OCI-M2 (cell line): ENCODE measurements around the gene MTRFR.
"Not testable (repeated sequence)": the region's sequence is repeated elsewhere in the genome, so short reads cannot be mapped to it uniquely, and the experiment has no call there.

Experiments used
- DNase-seq: peaks from one replicate; lab custom pipeline; 2025; ENCODE audit not compliant: unreplicated experiment; lab: John Stamatoyannopoulos, UW

Gene MTRFR

DNA sequence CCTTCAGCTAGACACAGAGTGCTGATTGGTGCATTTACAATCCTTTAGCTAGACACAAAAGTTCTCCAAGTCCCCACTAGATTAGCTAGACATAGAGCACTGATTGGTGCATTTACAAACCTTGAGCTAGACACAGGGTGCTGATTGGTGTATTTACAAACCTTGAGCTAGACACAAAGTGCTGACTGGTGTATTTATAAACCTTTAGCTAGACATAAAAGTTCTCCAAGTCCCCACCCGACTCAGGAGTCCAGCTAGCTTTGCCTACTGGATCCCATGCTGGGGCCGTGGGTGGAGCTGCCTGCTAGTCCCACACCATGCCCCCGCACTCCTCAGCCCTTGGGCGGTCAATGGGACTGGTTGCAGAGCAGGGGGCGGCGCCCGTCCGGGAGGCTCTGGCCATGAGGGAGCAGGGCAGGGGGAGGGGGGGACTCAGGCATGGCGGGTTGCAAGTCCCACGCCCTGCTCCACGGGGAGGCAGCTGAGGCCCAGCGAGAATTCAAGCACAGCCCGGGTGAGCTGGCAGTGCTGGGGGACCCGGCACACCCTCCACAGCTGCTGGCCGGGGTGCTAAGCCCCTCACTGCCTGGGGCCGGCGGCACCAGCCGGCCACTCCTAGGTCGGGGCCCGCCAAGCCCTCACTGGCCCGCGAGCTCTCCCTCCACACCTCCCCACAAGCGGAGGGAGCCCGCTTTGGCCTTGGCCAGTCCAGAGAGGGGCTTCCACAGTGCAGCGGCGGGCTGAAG is 15.9 kb downstream of the MTRFR start:
- DNase-seq, result not testable (repeated sequence)

GRCh38 chr12:123250471-123251383 is 17.5 kb downstream of the MTRFR start:
- no peak for DNase-seq

DNA sequence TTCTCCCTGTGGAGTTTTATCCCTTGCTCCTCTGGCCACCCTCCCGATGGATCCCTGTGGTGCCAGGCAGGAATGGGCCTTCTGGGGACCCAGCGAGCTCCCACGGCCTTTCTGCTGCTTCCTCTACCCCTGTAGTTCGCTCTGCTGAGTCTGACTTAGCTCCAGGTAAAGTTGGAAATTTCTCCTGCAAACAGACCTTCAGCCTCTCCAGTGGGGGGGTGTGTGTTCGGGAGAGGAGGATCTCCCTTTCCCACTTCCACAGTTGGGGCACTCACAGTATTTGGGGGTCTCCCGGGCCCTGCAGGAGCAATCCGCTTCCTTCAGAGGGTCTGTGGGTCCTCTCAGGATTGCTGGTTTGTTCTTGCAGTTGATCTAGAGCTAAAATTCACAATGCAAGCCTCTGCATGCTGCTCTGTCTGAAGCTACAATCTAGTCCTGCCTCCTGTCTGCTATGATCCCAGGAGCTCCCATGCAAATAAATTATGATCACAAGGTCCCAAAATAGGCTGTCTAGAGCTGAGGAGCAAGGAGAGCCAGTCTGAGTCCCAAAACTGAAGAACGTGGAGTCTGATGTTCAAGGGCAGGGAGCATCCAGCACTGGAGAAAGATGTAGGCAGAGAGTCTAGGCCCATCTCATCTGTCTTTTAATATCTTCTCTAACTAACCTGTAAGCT is 18.3 kb downstream of the MTRFR start:
- DNase-seq, result no peak

GRCh38 chr12:123252365-123252764 is 19.1 kb downstream of the MTRFR start:
- DNase-seq, result not testable (repeated sequence)

DNA sequence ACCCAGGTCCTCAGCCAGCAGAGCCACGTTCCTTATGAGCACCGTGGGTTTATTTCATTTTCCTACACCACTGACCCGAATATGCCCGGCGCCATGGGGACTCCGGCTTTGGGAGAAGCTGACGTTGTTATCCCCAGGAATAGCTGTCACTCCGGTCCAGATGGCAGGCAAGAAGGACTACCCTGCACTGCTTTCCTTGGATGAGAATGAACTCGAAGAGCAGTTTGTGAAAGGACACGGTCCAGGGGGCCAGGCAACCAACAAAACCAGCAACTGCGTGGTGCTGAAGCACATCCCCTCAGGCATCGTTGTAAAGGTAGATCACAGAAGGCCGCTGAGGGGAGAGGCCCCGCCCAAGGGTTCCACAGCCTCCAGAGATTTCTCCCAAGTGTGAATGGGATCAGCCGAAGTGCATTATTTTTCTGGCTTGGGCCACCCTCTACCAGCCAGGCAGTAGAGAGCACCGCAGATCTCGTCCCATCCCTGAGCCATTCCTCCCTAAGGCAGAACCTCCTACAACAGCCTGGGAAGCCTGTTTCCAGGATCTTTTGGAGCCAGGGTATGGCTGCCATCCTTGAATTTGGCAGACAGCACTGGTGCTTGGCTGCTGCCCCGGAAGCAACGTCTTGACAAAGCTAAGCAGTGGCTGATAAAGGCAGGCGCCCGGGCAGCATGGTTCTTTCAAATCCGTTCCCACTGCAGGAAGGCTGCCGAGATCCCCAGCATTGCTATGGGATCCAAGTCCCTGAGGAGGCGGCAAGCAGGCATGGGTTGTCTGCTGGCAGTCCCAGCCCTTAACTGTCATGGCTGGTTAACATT is 20.6 kb downstream of the MTRFR start:
- no peak for DNase-seq

GRCh38 chr12:123254853-123255446 is 21.7 kb downstream of the MTRFR start:
- no peak for DNase-seq

DNA sequence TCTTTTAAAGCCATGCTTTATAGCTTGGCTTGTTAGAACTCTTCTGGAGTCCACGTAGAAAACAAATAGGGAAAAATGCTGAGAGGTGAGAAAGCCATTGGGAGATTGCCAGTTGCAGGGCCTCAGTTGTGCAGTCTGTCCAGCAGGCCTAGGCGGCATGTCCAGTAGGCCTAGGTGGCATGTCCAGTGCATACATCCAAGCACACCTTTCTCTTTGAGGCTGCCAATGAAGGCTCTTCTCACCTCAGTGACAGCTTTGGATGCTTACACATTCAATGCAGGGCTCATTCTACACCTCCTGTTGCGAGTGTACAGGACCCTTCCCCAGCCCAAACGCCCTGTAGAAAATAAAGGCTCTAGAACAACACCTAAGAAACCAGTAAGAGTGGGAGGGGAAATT is 25.4 kb downstream of the MTRFR start:
- no peak for DNase-seq

DNA sequence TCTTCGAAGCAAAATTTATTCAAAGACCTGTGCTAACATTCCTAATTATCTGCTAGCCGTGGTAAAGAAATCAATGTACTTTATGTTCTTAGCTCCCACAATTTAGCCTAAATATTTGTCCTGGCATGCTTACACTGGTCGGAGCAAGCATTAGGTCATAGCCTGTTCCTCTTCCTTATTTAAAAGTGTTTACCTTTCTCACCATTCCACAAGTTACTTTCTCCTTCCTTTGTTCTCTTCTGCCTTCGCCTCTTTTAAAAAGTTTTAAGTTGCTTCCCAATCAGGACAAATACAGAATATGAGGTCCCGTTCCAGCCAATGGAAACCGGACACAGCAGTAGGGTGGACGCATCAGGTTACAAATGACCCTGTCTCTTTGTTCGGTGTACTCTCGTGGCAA is 26.8 kb downstream of the MTRFR start:
- DNase-seq, result no peak

- no peak for DNase-seq
Measured at GRCh38 chr12:123261196-123261595, 28.0 kb downstream of the MTRFR start.

DNA sequence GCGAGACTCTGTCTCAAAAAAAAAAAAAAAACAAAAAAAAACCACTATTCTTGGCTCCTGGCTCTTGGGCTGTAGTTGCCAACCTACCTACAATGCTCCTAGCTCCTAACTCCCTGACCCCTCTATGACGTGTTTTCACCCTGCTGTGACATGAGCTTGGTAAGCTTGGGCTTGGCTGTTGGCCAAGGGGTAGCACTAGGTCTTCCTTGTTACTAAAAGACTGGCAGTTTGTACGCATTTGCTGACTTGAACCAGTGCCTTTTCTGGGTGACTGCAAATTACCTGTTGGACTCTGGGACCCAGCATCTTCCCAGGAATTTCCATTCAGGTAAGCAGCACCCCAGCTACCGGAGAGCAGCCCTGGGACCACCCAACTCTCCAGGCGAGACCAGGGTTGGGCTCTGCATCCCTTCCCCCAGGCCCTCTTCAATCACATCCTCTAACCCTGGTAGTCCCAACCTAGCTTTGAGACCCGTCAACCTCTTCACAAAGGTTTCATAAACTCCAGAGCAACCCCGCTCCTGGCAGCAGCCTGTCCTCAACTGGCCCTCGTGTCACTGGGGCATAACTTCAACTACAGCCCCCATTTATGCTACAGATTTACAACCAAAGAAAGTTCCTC is 30.1 kb downstream of the MTRFR start:
- no peak for DNase-seq

- DNase-seq, result no peak
Measured at GRCh38 chr12:123264642-123265041, 31.4 kb downstream of the MTRFR start.

GRCh38 chr12:123265851-123266678 is 32.8 kb downstream of the MTRFR start:
- DNase-seq, result no peak

GRCh38 chr12:123266679-123267277 is 33.5 kb downstream of the MTRFR start:
- no peak for DNase-seq

DNA sequence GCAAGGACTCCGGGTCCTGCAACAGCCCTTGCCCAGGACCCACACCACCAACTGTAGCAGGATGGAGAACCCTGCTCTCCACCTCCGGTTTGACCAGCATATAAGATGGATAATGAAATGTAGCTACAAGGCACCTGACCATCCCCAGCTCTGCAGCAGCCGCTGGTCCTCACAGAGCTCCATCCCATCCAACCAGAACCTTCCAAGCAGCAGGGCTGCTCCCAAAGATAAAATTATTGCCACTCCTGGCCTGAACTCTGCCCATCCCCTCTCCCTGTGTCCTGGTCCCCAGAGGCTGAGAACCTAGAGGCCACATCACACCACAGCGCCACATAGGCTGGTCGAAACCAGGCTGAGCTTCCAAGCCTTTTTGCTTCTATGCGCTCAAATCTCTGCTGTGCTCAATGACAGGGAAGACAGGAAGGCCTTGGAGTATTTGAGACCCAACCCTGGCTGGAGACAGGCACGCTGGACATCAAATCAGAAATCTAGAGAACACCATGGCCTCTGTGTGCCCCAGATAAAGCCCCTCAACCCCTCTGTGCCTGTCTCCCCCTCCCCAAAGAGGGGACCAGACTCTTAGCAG is 34.2 kb downstream of the MTRFR start:
- no peak for DNase-seq

DNA sequence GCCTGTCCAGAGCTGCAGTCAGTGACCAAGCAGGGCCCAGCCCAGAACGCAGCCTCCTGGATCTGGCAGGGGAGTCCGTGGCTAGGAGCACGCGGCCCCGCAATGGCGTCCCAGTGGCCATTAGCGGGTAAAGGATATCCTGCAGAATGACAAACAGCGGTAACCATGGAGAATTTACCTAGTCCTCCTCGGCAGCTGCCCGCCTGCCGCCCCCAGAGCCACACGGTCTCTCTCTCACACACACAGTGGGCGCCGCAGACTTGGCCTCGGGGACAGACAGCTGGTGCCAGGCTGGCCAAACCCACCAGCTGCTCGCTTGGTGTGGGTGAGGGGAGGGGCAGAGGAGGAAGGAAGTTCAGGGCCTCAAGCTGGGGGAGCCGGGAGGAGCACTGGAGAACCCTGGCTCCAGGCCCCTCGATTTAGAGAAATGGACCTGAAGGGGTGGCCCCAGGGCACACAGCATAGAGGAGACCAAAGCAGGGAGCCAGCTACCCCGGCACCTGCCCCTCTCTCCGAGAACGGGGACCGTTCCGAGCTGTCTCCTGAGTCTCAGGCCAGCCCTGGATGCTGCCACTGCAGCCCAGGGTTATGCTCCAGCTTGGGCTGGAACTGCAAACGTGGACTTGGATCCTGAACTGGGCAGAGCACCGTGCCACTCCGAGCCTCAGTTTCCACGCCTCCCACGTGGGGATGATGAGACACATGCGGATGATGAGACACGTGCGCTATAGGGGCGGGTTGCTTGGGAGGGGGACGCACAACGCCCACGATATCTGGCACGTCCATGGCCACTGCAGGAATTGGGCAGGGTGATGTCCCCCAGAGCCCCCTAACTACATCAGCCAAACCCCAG is 35.0 kb downstream of the MTRFR start:
- no peak for DNase-seq

DNA sequence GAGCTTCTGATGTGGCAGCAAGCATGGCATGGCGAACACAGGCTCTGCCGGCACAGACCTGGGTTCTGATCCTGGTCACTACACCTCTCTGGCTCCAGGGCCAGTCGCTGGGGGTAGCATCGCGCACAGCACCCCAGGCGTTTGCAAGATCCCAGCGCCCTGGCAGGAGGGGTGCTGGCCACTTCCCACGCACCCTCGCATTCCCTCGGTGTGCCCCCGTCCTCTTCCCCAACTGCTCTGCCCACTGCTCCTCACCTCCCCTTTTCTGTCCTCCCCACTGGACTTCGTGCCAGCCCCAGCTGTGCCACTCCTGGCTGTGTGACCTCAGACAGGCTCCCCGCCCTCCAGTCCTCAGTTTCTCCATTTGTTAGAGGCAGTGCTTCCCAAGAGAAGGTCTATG is 35.6 kb downstream of the MTRFR start:
- no peak for DNase-seq

DNA sequence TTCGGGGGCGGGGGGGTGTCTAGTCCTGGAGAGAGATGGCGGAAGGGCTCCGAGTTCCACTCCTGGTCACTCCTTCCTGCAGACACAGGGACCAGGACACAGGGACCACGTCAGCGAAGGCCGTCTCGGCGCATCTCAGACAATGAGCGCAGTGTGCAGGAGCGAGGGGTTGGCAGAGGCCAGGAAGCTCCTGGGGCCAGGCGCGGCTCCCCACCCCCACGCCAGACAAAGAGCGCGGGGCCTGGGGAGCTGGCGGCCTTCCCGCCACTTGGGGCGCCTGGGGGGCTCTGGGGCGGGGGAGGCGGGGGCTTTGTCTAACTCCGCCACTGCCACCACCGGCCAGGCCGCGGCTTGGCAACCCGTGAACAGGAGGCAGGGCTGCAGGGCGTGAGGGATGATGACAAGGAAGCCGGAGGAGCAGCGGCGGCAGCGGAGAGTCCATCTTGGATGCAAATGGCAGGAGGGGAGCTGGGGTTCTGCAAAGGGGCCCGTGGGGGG is 36.2 kb downstream of the MTRFR start:
- no peak for DNase-seq
